Activated naive CD4-positive, alpha-beta T cell treated with anti-CD3 and anti-CD28 coated beads, Interleukin-2, amount 50 U/mL, for 16 hours (primary cell): Measurements from ENCODE around the gene ACSF3.

ENCODE experiments used
- DNase-seq: peaks from one replicate; pipeline ENCODE4 v3.0.0-alpha.2; 2020

ACSF3 gene

DNA sequence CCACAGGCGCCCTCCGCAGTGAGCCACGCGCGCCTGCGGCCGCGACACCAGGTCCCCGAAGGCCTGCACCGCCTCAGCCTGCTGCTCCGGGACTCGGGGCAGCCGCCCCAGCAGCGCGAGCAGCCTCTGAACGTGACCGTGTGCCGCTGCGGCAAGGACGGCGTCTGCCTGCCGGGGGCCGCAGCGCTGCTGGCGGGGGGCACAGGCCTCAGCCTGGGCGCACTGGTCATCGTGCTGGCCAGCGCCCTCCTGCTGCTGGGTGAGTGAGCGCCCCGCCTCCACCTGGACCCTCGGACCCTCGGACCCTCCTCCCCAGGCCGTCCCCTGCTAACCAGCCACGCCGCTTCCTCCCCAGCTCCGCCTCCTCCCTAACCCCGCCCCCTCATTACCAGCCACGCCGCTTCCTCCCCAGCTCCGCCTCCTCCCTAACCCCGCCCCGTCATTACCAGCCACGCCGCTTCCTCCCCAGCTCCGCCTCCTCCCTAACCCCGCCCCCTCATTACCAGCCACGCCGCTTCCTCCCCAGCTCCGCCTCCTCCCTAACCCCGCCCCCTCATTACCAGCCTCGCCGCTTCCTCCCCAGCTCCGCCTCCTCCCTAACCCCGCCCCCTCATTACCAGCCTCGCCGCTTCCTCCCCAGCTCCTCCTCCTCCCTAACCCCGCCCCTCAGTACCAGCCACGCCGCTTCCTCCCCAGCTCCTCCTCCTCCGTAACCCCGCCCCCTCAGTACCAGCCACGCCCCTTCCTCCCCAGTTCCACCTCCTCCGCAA is 98.7 kb downstream of the ACSF3 start:
- DNase-seq: peak; percentile 47

GRCh38 chr16:89192956-89193575 is 99.4 kb downstream of the ACSF3 start:
- DNase-seq: peak; percentile 45

DNA sequence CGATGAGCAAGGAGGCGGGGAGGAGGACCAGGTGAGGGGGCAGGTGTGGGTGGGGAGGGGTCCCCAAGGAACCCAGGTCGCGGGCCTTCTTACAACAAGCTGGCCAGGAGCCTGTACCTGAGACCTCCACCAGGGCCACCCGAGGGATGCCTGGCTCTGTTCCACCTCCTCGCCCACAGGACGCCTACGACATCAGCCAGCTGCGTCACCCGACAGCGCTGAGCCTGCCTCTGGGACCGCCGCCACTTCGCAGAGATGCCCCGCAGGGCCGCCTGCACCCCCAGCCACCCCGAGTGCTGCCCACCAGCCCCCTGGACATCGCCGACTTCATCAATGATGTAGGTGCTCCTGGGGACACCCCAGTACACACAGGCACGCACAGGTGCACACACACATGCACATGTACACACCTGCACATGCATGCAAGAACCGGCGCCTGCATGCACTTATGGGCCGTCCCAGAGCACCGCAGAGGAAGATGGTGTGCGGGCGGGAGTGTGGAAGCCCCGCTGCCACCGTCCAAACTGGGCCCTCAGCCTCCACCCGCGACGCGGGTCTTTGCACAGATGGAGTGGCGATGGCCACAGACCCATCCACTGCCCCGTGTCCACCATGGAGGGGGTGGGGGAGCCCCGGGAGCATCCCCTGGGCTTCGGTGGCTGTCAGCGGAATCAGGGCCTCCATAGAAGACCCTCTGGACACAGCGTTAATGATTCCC is 100.1 kb downstream of the ACSF3 start:
- DNase-seq: no peak

GRCh38 chr16:89194340-89195311 is 101.0 kb downstream of the ACSF3 start:
- no peak for DNase-seq

- no peak for DNase-seq
These were observed 102.0 kb downstream of the ACSF3 start for GRCh38 chr16:89195521-89196171.

DNA sequence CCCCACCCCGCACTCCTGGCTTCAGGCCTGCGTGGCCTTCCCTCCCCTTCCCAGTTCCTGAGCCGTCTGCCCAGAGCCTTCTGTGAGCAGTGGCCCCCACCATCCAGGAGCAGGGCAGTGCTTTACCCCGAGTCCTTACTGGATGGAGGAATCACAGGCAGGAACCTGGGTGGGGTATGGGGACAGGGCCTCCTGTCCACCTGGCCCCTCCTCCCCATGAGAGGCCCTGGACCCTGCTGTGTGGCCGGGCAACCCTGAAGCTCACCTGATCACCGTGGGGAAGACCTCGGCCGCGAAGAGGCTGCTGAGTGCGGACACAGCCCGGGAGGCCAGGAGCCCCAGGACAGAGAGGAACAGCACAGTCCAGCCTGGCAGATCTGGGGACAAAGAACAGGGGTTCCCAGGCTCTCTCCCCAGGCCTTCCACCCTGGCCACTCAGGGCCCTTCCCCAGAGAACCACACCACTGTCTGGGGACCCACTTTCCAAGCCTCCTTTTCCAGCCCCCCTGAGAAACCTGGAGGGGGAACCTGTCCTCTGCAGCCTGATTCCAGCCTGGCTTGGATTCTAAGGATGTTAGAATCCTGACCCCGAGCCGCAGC is 103.5 kb downstream of the ACSF3 start:
- no peak for DNase-seq

DNA sequence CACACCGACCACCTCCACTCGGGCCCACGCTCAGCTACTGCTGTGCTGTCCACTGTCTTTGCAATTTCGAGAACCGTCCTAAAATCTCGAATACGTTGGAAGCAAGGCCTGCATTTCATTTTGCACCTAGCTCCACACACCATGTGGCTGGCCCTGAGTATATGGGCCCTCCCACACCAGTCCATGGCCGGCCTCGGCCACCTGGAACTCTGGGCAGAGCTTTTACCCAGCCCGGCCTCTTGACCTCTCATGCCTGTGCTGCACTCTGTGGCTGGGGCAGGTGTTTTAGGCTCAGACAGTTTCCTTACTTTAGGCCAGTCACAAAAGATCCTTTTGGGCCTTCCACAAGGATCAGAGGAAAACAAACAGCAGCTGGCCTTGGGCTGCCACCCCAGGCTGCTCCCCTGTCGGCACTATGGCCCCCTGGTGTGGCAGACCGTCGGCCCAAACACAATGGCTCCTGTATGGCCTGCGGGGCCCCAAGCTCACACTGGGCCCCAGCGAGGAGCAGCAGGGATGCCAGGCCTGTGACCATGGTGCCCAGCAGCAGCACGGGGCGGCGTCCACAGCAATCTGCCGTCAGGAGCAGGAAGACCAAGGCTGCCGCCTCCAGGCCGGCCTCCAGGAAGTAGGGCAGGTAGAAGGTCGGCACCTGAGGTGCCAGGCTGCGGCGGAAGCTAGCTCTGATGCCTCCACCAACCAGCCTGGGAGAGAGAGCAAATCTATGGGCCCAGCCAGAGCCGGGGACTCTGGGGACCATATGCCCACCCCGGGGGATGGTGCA is 104.2 kb downstream of the ACSF3 start:
- DNase-seq: no peak

GRCh38 chr16:89198417-89199240 is 105.0 kb downstream of the ACSF3 start:
- no peak for DNase-seq

GRCh38 chr16:89199241-89200123 is 105.8 kb downstream of the ACSF3 start:
- DNase-seq: no peak

- peak; percentile 57 for DNase-seq
These were observed 106.6 kb downstream of the ACSF3 start, which contains the start of gene SLC22A31 for GRCh38 chr16:89200124-89200849. Gene SLC22A31 (minus strand): TSS chr16:89200537. CDS start chr16:89200501, 36 bp downstream.

GRCh38 chr16:89200850-89201411 is 107.3 kb downstream of the ACSF3 start:
- DNase-seq: no peak

DNA sequence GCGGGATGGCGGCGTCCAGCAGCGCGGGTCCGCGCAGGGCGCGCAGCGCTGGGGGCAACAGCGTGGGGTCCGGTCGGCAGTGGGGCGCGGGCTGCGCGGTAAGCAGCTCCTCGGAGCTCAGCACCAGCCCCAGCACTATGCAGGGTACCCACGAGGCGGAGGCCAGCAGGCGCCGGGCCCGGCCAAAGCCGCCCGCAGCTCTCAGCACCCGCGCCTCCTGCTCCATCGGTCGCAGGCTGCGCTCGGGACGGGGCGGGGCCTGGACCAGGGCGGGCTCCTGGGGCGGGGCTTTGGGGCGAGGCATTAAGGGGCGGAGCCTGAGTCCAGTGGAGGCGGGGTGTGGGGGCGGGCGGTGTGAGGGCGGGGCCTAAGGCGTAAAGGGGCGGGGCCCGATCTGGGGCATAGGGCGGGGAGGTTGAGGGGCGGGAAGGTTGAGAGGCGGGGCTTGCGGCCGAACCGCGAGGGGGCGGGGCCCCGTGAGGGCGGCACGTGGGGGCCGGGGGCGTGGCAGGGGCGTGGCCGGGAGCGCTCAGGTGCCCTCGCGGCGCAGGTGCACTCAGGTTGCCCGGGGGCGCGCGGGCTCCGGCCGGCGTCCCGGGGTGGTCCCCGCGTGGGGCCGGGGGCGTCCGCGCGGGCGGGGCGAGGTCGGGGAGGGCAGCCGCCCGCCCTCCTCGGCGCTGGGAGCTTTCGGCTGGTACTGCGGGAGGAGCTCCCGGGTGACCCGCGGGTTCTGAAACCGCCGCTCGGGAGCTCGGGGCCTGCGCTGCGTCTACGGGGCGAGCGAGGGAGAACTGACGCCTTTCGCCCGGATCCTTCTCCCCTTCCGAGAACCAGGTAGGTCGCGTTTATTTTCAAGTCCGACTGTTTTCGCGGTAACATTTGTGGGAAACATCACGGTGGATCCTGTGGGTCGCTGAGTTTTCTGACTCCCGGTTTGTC is 108.1 kb downstream of the ACSF3 start:
- DNase-seq: peak; percentile 81

GRCh38 chr16:89202422-89203215 is 109.0 kb downstream of the ACSF3 start:
- DNase-seq: no peak
